Nucleus accumbens (tissue), 56 donors: ENCODE measurements around the gene HELZ2.
A peak's percentile ranks its signal among the peaks of the same experiment; 100 is the strongest.
"Not testable (repeated sequence)": the region's sequence is repeated elsewhere in the genome, so short reads cannot be mapped to it uniquely, and the experiment has no call there.

ENCODE experiments used
- DNase-seq, 56 donors: peaks; one replicate each; lab custom pipeline; 2025; lab: John Stamatoyannopoulos, UW

HELZ2 gene

DNA sequence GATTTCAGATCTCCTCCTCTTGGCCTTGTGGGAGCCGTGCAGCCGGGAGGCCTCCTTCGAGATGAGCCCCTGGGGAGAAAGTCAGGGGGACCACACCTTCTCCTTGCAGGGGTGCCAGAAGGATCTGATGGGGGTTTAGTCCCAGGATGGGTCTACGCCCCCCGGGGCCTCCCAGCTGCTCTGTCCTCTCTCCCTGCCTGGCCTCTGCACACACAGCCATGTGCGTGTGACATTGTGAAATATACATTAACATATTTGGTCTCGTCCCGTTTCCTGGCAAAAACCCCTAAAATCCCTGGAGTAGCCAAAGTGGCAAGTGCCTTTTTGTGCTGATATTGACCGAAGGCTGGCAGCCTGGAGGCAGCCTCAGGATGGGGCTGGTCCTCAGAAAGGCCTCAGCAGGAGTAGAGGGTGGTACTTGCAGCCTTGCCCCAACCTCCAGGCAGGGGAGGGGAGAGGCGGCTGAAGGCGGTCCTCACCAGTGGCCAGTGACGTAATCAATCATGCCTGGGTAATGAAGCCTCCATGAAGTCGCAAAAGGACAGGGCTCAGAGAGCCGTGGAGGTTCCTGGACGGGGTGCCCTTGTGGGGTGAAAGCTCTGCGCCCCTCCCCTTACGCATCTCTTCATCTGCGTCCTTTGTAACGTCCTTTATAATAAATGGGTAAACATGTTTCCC is 5.1 kb upstream of the HELZ2 start:
- no peak for DNase-seq

GRCh38 chr20:63578224-63579016 is 4.4 kb upstream of the HELZ2 start:
- DNase-seq: no peak

DNA sequence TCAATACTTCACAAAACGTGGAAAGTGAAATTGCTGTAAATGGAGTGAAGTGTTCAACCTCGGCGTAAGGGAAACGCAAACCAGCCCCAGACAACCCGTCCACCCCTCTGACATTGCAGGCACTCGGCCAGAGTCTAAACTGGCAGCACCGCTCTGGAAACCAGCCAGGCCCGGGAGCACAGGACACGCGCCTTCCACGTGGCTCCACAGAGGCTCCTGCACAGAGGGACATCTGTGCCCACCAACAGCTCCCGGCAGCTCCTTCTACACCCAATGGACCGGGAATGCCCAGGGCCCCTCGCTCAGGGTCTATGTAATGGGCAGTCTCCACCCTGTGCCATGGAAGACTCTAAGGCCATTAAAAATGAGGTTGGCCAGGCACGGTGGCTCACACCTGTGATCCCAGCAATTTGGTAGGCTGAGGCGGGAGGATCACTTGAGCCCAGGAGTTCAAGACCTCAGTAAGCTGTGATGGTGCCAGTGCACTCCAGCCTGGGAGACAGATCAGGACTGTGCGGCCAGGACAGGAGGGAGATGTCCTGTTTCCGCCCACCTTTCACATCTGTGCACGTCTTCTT is 3.4 kb upstream of the HELZ2 start:
- peak in 30 of 56 donors; percentile 4 to 74 (median 30) for DNase-seq

GRCh38 chr20:63576311-63576710 is 2.3 kb upstream of the HELZ2 start:
- DNase-seq: no peak

GRCh38 chr20:63574829-63575743 is 1.0 kb upstream of the HELZ2 start:
- no peak for DNase-seq

DNA sequence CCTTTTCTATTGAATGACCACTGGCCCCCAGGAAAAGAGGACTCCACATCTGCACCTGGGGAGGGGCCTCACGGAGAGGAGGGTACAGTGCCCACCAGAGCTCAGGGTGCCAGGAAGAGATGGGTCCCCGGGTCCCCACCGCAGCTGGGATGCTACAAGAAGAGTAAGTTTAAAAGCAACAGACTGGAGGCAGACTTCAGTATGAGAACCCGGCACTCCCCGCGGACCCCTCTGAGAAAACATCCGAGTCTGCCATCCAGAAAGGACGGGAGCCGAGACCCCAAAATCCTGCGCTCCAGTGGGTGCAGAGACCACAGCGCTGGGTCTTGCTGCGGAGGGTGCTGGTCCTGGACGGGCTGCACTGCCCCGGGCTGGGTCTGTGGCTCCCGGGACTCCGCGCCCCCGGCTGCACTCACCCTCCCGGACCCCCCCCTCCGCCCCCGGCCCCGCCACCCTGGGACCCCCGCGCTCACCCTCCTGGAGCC is 350 bp downstream of the HELZ2 start:
- DNase-seq: no peak

DNA sequence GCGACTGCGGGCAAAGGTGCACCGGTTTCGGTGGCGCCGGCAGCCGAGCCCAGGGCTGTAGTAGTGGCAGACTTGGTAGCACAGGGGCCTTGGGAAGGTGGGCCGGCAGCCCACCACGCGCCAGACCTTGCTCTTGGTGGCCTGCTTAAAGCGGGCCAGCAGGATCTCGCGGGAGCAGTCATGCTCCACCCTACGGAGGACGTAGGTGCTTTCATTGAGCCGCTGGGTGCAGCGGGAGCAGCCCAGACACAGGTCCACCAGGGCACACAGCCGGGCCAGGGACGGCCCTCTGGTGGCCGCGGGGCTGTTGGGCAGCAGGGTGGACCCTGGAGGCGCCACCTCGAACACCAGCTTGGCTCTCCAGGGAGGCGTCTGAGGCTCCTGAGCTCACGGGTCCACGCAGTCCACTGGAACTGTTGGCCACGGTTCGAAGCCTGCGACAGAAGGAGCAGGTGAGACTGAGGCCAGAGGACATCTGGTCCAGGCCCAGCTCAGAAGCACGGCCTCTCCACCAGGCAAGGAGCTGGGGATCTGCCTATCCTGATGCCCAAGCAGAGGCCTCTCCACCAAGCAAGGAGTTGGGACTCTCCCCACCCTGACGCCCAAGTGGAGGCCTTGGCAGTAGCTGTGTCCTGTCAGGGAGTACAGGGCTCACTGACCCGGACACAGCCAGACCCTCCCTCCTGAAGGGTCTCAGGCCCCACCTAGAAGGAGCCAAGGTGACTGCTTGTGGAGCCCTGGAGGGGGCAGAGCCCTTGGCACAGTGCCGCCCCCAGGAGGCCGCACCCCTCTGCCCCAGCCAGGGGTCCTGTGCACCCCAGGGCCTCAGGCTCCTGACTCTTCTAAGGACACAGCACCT is 1.0 kb downstream of the HELZ2 start:
- DNase-seq: no peak

- DNase-seq: no peak
These were observed 1.8 kb downstream of the HELZ2 start for GRCh38 chr20:63572071-63572787.

- DNase-seq: not testable (repeated sequence)
These were observed 3.0 kb downstream of the HELZ2 start for GRCh38 chr20:63571087-63571478.

GRCh38 chr20:63570281-63571086 is 3.6 kb downstream of the HELZ2 start:
- DNase-seq: no peak

- no peak for DNase-seq
These were observed 4.8 kb downstream of the HELZ2 start for GRCh38 chr20:63568986-63569949.

DNA sequence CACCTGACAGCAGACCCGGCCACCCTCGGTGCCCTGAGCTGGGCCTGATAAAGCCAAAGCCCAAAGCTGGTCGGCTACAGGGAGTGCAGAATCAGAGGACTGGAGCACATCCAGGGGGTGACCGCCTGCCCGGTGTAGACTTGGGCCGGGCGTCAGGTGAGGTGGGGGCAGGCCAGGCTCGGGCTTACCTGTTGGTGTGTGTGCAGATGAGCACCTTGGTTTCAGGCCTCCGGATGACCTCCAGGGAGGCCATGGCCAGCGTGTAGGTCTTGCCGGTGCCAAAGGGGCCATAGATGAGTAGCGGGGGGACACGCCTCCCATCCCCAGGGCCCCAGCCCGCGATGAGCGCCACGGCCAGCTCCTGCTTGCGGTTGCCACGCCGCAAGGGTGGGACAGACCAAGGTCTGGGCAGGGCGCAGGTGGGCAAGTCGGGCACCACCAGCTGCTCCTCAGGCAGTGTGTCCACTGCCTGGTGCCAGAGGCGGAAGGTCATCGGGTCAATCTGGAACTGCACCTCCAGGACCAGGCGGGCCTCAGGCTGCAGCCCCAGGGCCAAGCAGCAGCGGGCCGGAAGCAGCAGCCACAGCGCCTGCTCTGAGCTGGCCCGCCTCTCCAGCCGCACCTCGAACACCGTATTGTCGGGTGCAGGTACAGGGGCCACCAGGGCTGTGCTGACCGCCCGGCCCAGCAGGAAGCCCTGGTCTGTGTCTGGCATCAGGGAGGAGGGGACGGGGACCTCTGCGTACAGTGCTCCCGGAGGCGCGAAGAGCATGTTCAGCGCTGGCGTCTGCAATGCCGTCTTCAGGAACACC is 5.7 kb downstream of the HELZ2 start:
- no peak for DNase-seq

DNA sequence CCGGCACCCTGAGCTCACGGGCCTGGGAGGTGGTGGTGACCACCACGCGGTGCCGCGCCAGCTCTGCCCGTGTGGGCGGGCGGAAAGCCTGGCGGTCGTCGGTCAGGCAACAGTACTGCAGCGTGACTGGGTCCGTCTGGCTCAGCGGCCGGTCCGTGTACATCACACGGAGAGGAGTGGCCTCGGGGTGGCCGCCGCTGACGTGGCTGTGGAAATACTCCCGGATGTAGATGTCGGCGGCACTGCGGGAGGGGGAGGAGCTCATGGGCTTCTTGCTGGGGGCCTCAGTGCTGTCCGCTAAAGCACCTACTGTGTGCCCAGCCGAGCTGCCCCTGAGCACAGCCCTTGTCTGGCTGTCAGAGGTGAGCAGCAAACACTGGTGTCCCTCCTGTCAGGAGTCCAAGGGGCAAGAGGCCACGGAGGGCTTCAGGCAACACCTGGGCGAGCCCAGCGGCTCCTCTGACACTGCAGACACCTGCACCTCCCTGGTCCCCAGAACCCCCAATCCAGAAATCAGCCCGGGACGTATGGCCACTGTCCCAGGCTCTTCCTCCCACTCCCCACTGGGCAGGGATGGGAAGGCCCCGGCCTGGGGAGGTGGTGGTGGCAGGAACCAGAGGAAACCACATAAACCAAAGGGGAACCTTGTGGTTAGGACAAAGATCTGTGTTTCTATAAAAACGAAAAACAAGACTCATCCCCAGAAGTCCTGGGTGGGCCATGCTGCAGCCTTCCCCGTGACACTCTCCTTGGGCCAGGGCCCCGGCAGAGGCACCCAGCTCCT is 6.5 kb downstream of the HELZ2 start:
- peak in 3 of 56 donors; percentile 8 to 33 (median 10) for DNase-seq

GRCh38 chr20:63567136-63567385 is 7.0 kb downstream of the HELZ2 start:
- no peak for DNase-seq

GRCh38 chr20:63566395-63567135 is 7.5 kb downstream of the HELZ2 start:
- DNase-seq: no peak
